Posterior vena cava (tissue), 2 donors: ENCODE results near the gene CAPN5. TPM values are rescaled to one million over a fixed set of nuclear protein-coding genes. Genes with fewer than 3 reads are reported as not detected.

Experiments used
- DNase-seq: peaks from one replicate; pipeline ENCODE4 v3.0.0-alpha.2; 2020; ENCODE audit warnings: low spot score
- intact Hi-C, 2 donors: fragments of 100-400 bp; cut with DNase I; formaldehyde crosslinking; loops; one replicate each; pipeline versions ENCODE4 v1.14.1 to v1.14.2; 2022 to 2023
- total RNA-seq, 2 donors: library from RNA; stranded (reverse); fragmentation: NEBNext Ultra II Directional; extraction: Animal tissue kit (Norgen Biotek cat#: 25700); gene quantifications; one replicate each; pipeline ENCODE4 v1.2.1, GENCODE V29; 2021
- donor health status: DM: yes; HTN: yes; CAD: no.
- donor health status: DM: yes; HTN: yes; CAD: no.

The CAPN5 gene
- total RNA-seq, 2 donors from 2014 or later: 14.4 to 23.4 TPM

DNA sequence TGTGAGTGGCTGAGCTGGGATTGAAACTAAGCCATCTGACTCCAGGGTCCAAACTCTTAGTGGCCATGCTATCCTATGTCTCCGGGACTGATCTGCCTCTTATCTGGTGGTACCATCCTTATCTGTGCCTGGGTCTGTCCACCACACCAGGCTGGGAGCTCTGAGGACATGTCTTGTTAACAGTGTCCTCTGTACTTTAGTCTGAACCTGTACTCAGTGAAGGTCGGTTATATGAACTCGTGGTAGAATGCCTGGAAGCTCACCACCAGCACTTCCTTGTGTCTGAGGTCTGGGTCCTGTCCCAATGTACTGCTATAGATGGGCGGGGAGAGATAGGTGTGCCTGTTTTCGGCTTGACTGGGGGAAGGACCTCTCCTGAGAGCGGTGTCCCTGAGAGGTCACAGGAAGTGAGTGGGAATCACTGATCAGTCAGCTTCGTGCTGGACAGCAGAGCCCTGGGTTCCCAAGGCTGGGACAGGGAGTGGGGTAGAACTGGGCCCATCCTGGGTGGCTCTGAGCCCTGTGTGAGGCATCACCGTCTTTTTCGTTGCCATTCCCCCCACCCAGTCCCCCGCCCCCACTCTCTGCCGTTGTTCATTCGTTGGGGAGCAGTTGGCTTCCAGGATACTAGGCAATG lies 70.1 kb downstream of the CAPN5 start:
- intact Hi-C loops: no loop called here
- DNase-seq: no peak

DNA sequence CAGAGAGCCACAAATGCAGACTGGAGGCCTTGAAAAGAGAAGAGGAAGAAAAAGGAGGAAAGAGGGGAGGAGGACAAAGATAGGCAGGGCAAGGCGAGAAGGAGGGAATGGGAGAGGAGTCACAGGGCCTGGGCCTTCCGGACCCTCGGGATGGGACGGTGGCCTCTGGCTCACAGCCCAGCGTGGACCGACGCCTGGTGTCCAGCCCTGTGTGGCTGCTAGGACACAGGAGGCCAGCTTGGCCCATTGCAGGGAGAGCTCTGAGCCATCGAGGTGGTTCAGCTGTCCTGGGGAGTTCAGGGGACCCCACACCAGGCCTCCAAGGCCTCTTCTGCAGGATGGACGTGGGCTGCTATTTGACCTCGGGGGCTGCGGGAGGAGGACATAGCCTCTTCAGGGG lies 70.7 kb downstream of the CAPN5 start:
- intact Hi-C loops: no loop called here
- no peak for DNase-seq

DNA sequence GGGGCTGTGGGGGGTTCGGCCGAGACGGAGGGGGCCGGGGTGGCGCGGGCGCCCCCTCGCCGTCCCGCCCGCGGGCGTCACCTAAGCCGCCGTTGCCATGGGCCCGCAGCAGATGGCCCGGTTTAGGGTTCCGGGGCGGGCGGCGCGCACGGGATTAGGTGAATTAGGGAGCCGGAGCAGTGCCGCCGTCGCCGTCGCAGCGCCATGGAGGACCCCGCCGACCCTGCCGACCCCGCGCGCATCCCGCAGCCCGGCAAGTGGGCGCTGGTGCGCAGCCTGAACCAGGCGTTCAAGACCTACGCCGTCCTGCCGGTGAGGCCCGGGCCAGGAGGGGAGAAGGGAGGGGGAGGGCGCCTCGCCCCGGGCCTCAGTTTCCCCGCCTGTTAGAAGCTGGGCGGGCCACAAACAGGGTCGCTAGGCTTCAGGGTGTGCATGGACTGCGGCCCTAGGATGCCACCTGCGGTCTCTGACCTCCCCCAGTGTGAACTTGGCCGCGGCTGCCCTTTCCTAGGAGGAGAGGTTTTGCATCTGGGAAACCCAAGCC lies 71.4 kb downstream of the CAPN5 start:
- intact Hi-C loops: no loop called here
- no peak for DNase-seq

DNA sequence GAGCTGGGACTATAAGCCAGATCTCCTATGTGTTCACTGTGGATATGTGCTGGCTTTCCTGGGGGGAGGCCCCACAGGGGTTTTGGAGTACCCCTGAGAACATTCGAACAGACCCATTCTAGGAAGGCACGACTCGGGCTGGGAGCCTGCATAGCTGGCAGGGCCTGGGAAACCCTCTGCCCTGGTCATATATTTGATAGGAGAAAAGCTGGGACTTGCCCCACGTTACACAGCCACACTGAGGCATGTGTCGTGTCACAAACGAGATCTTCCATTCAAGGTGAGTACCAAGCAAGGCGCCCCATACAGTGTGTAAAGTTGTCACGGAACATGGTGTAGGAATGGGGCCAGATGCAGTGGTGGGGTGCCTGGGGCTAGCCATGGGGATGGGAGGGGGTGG lies 72.4 kb downstream of the CAPN5 start:
- intact Hi-C loops: no loop called here

DNA sequence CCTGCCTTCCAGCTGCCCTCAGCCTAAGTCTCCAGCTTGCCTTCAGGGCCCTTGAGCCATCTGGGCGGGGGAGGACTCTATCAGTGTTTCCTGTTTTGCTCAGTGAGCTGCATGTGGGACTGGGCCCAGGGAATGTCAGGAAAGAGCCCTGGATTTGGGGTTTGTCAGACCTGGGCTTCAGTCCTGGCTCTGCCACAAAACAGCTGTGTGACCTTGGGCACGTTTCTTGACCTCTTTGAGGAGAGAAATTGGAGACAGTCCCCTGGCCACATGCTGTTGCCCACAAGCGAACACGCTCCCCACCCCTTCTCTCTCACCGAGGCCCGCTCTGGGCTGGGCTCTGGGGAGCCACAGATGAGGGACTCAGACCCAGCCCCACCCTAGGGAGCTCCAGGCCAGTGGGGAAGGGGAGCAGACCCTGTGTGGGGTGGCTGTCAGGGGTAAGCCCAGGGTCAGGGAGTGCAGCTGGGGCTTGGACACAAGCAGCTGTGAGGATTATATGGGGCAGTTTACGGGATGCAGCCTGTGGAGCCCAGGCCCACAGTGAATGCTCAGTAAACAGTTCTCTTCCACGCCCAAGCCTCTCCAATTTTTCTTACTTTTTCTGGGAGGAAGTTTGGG lies 73.6 kb downstream of the CAPN5 start:
- no peak for DNase-seq
- intact Hi-C loops: no loop called here

More for the DNA sequence above, 72.4 kb downstream of the CAPN5 start:
- DNase-seq: no peak

DNA sequence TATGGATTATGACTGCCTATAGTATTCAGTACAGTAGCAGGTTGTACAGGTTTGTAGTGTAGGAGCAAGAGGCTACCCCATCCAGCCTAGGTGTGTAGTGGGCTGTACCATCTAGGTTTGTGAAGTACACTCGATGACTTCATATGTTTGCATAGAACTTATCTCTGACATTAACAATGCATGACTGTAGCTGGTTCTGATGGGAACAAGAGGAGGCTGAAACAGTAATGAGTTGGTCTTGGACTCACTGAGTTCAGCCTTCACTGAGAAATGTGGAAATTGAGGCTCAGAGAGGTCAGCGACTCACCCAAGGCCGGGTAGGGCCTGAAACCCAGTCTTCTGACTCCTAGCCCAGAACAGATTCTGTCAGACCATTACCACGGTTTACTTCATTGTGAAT lies 74.3 kb downstream of the CAPN5 start:
- intact Hi-C loops: no loop called here

DNA sequence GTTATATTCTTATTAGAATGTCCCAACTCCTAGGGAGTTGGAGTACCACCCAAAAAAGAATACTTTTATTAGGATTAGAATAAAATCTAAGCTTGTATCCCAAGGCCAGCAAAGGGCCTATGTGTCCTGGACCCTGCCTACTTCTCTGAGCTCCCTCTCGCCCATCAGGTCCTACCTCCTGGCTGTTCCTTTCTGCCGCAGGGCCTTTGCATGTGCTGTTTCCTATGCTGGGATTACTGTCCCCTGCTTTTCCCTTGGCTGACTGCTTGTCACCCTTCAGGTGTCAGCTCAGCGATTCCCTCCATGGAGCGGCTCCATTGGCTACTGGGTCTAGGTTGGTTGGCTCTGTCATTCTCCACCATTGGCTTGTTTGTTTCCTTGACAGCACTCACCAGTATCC lies 74.7 kb downstream of the CAPN5 start:
- intact Hi-C loops: no loop called here
- no peak for DNase-seq

More for the DNA sequence above, 74.3 kb downstream of the CAPN5 start:
- DNase-seq: no peak

DNA sequence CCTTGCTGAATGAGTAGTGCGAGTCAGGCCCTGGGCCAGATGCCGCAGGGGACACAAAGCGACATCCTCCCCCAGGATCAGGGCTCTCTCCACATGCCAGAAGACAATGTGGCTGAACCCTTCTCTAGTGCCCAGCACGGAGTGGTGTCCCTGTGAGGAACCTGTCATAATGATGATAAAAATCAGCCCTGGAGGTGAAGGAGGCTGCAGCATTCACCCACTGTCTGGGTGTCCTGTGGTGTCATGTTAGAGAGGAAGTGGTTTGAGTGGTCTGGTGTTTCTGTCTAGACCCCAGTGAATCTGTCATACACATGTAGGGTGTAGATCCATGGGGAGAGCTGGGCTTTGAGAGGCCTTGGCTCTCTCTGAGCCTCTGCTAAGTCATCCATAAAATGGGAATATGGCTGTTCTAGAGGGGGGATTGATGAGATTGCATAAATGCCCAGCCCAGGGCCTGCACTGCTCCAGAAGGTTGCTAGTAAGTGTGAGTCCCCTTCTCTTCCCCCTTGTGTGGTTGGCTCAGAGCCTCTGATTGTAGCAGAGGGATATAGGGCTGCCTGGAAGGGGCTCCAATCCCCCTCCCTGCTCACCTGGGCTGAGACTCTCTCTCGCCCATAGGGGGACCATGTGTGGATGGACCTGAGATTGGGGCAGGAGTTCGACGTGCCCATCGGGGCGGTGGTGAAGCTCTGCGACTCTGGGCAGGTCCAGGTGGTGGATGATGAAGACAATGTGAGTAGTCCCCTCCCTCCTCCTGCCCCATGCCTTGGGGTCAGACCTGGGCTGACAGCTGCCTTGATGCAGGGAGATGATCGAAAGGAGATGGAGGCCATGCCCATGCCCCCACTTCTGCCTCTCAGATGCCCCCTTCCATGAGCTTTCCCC lies 75.6 kb downstream of the CAPN5 start:
- no peak for DNase-seq
- intact Hi-C loops: no loop called here

DNA sequence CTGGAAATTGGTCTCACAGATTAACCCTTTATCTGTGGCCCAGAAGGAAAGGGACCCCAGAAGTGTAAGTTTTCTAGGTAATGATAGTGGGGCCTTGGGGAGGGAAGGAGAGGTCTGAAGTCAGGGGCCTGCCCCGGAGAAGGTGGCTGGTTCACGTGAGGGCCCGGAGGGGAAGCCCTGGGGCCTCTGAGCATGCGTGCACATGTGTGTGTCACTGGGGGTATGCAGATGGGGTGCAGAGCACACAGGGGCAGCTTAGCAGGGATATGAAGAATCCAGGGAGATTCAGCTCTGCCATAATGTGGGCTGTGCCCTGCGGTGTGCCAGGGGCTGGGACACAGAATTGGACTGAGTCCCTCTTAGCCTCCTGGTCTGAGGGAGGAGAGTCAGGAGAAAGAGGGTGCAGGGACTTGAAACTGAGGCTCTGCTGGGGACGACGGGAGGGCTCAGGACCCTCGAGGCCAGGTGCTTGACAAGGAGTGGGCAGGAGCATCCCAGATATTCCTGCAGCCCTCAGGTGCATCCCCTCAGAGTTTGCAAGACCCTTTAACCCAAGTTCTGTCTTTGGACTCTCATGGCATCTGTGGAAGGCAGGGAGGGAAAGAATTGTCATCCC lies 76.7 kb downstream of the CAPN5 start:
- intact Hi-C loops: no loop called here
- no peak for DNase-seq

DNA sequence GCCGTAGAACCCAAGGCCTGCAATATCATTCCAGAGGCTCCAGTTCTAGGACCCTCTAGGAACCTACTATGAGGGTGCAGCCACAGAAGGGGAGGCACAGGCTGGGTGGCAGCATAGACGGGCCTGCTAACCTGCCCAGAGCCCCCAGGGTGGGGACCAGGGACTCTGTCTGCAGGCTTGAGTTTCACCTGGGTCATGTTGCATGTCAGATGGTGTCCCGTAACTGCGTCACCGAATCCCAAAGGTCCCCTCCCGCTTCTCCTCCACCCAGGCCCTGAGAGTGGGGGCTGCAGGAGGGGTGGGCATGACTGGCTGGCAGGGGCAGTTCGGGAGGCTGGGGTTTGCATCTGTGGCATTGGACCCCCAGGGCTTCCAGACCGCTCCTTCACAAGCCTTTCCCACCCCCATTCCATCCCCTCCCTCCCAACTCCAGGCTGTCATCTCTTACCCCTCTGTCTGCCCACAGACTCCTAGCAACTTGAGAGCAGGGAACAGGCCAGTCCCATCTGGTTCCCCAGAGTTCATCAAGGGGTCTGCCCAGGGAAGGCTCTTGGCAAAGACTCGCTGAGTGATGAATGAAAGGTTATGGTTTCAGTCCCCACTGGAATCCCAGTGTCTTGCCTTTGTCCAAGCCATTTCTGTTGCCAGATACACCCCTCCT lies 77.6 kb downstream of the CAPN5 start:
- intact Hi-C loops: no loop called here

DNA sequence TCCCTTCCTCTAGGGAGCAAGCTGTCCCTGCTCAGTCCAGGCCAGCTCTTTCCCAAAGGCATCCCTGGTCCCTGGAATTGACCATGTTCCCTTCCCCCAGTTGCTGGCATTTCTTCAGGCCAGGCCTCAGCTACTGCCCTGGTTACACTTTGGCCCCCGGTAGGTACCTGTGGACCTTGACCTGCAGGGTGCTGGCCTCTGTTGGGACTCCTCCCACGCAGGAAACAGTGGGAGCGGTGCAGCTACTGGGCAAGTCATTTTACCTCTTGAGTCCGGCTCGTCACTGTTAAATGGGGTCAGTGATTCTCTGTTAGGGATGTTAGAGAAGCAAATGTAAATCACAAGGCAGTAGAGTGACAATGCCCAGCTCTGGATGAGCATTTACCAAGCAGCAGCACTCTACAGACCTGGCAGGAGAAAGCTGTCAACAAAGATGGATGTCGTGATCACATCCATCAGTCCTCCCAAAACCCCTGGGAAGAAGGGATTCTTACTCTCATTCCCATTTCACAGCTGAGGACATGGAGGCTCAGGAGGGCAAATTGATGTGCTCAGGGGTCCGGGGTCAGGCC lies 78.2 kb downstream of the CAPN5 start:
- intact Hi-C loops: no loop called here
- no peak for DNase-seq

More for the DNA sequence above, 77.6 kb downstream of the CAPN5 start:
- no peak for DNase-seq

DNA sequence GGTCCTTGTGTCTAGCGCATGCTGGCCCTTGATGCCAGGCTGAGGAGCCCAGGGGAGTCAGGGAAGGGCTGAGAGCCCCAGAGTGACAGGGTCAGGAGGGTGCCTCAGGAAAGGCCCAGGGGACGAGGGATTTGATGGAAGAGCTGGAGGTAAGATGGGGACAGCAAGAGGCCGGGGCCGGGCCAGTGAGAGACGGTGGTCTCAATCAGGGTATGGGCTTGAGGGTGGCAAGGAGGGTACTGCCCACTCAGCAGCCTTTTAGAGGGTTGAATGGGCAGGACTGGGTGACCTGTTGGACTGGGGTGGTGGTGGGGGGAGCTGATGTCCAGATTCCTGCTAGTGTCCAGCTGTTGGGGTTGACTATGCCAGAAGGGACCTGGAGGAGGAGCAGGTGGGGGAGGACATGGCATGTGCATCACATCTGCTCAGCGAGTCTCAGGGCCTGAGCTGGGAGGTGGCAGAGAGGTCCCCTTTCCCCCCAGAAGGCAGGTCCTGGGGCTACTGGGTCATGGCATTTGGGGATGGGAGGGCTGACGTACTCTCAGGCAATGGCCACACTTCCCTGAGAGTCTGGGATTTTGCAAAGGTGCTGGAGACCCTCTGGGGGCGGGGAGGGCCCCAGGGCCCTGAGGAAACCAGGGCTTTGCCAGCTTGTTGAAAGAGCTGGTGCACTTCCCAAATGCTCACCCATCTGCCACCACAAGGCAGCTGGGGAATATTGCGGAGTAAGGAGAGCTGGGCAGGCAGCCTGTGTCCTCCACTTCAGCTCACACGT lies 79.7 kb downstream of the CAPN5 start:
- intact Hi-C loops: no loop called here
- no peak for DNase-seq

DNA sequence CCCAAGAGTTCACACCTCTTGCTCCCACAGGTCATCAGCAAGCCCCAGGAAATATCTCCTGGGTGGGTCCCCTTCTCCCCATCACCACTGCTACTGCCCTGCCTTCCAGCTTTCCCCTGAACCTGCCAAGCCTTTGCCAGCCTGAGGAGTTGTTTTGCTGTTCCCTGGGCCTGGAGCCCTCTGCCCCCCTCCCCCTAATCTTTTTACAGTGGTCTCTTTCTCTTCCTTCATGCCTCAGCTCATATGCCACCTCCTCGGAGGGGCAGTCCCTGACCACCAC lies 80.2 kb downstream of the CAPN5 start:
- intact Hi-C loops: no loop called here
- no peak for DNase-seq

DNA sequence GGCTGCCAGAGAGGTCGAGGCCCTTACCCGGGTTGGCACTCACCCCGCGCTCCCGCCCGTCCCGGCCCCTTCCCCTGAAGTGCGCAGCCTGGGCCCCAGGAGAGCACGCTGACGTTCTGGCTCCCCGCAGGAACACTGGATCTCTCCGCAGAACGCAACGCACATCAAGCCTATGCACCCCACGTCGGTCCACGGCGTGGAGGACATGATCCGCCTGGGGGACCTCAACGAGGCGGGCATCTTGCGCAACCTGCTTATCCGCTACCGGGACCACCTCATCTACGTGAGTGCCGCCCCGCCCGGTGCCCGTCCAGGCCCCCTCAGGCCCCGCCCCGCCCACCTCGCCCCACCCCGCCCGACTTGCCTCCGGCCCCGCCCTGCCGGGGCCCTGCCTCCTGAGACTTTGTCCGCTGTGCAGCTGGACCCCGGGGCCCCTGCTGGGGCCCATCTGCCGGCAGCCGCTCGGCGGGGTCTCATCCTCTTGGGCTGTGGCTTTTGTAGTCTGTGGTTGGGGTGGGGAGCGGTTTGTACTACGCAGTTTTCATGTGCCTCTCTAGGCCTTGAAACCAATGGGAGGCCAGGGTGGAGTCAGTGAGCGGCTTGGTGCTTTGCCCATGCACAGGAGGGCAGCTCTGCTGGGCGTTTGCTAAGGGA lies 81.0 kb downstream of the CAPN5 start:
- DNase-seq: no peak
- intact Hi-C loops: no loop called here

DNA sequence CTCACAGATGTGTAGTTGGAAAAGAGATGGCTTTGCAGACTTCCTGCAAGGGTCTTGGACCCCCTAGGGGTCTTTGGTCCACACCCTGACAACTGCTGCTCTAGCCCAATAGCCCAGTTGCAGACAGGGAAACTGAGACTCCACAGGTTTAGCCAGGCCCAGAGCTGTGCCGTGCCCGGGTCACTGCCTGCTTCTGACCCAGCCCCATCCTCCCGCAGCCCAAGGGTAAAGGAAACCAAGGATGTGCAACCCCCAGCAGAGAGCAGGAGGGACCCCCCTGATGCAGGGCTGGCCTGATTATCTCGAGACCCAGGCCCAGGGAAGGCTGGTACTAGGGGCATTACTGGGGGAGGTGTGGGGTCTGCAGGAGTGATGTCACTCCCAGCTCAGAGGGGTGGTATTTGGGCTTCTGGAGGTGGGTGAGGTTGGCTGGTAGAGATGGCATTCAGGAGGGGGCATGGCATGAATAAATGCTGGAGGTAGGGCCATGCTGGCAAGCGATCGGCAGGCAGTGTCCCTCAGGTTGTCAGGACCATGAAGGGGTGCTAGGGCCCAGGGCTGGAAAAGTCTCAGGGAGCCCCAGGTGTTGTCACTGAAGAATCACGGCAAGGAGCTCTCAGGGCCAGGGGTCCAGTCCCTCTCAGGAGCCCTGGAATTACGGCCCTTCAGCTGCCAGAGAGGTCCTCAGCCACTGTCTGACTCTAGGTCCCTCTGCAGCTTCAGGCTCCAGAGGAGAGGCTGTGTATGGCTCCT lies 82.4 kb downstream of the CAPN5 start:
- intact Hi-C loops: no loop called here
- no peak for DNase-seq

DNA sequence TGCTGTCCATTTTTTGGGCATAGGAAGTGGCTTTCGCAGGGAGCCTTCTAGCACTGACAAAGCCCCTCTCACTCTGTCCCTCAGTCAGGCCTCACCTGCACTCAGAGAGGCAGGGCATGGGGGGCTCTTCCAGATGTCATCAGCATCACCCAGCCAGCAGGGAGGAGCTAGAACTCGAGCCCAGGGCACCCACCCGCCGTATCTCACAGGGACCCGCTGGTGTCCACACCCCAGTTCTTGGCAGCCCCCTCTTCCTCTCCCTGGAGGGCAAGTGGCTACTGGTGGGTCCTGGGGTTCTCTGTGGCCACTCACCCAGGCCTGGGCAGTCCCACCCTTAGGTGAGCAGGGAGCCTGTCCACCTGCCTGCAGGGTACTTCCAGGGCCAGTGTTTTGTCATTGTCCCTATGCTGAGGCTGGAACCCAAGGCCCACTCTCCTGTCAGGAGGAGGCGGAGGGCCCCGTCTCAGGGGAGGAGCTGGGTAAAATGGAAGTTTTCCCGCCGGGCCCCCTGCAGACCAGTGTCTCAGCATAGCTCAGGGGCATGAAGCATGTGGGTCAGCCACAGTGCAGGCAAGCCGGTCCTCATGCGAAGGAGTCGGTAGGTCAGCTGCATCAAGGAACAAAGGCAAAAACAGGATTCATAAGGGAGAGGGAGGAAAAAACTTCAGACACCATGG lies 83.1 kb downstream of the CAPN5 start:
- DNase-seq: no peak
- intact Hi-C loops: no loop called here

DNA sequence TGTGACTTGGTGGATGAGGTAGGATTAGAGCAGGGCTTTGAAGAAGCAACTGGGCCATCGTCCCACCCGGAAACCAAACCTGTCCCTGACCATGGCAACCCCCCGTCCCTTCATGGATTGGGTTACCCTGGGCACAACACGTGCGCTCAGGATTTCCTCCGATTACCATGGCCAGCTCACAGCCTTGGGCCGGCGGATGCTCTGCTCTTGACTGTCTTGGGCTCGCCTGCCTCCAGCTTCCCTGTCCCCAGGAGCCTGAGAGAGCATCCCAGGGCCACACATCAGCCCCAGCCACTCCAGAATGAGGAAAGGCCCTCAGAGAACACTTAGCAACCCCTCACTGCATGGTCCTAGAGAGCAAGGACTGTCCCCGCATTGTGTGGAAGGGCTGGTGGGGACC lies 84.1 kb downstream of the CAPN5 start:
- intact Hi-C loops: no loop called here

More for the DNA sequence above, 84.1 kb downstream of the CAPN5 start:
- DNase-seq: no peak
